GM18873 (cell line): ENCODE data around the gene SPON1.
"Not testable (repeated sequence)": the region's sequence is repeated elsewhere in the genome, so short reads cannot be mapped to it uniquely, and the experiment has no call there.

Experiments
- ATAC-seq: cut with Tn5 transposase; IDR thresholded peaks from one replicate; pipeline ENCODE4 v1.9.1; 2021; ENCODE audit warnings: mild to moderate bottlenecking, moderate library complexity, moderate number of reproducible peaks; ENCODE audit not compliant: unreplicated experiment, low FRiP score

SPON1 gene

GRCh38 chr11:13972944-13973343 is 10.4 kb downstream of the SPON1 start:
- no peak for ATAC-seq

GRCh38 chr11:13974631-13975030 is 12.1 kb downstream of the SPON1 start:
- no peak for ATAC-seq

DNA sequence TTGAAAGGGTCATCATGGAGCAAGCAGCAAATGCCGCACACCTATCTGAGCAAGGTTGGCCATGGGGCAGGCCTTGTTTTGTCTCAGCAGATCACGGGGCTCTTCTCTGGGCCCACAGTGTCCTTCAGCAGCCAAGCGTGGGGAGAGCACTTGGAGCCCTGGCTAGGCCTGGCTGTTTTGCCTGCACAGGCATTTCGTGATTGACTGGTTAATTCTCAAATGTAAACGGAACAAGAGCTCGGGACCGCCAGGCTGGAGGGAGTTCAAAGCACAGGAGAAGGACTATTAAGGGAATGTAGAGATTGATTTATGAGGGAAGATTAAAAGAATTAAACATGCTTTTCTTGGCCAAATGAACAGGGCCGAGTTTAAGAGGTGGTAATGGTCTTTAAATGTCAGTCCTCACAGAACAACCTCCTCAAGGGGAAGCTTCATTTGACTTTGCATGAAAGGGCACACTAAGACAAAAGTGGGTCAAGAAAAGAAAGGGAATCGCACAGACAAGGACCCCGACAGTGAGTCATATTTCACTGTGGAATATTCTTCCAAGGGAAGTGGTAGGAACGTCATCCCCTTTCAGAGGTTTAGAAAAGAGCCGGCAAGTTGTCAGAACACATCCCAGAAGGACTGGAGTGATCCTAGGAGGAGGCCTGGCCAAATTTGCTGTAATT is 20.7 kb downstream of the SPON1 start:
- no peak for ATAC-seq

DNA sequence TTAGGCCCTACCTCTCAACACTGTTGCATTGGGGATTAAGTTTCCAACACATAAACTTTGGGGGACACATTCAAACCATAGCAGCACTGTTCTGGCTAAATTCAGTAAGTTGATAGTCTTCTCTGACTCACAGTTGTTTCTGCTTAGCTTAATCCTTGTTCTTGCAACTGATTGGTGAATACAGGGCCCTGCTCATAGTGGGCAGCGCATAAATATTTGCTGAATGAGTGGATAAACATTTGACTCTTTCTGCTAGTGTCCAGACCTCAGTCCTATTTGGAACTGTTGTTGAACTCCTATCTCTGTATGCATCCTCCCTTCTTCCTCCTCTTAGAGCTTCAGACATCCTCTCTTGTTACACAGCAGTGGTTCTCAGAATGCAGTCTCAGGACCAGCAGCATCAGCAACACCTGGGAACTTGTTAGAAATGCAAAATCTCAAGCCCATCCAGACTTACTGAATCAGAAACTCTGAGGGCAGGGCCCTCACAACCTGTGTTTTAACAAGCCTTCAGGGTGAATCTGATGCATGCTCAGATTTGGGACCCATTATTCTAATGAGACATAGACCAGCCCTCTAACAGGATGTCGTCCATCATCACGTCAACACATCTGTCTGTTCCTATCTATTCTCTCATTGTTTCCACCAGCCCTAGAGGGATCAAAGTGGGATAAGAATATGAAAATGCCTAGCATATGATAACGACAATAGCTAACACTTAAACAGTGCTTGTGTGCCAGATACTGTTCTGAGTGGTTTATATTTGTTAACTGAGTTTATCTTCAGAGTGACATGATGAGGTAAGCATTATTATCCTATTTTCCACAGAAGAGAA is 22.3 kb downstream of the SPON1 start:
- ATAC-seq = no peak

DNA sequence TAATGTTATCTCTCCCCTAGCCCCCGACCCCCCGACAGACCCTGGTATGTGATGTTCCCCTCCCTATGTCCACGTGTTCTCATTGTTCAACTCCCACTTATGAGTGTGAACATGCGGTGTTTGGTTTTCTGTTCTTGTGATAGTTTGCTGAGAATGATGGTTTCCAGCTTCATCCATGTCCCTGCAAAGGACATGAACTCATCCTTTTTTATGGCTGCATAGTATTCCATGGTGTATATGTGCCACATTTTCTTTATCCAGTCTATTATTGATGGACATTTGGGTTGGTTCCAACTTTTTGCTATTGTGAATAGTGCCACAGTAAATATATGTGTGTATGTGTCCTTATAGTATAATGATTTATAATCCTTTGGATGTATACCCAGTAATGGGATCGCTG is 24.2 kb downstream of the SPON1 start:
- not testable (repeated sequence) for ATAC-seq

GRCh38 chr11:13992158-13992856 is 29.8 kb downstream of the SPON1 start:
- not testable (repeated sequence) for ATAC-seq

DNA sequence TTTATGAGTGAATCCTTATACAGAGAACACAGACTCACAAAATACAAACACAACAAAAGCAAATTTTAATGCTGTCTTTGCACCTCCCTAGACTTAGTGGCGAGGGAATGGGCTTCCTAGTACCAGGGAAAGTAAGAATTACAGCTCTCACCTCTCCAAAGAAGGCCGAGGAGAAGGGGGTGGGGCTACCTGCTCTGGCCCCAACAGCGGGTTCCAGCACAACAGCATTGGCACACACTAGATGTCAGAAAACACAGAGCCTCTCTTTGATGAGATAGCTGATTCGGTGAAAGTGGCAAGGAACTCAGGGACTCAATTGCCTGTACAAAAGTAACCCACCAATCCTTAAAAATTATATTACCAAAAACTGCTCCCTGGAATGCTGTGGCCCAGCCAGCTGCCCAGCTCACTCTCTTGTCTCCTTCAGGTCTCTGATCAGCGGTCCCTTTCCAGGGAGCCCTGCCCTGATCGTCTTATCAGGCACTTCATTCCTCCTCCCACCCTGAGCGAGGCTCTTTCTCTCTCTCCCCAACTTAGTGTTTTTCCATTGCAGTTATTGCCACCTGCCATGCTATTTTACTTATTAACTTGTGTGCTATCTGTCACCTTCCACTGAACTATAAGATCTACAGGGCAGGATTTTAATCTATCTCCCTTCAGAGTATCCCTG is 30.7 kb downstream of the SPON1 start:
- no peak for ATAC-seq

DNA sequence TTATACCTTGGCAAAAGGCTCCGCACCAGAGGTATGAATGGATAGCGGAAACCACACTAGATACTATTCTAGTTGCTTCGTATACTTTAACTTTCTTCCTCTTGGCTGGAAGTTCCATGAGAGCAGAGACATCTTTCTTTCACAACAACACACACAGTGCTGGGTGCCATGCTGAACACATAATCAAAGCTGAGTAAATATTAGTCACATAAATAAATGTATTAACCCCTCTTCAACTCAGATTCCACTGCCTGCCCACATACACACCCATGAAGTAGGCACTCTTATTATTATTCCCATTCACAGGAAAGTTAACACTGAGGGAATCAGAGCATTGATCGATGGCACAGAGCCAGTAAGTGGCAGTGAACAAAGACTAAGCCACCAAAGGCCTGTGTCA is 35.4 kb downstream of the SPON1 start:
- no peak for ATAC-seq

DNA sequence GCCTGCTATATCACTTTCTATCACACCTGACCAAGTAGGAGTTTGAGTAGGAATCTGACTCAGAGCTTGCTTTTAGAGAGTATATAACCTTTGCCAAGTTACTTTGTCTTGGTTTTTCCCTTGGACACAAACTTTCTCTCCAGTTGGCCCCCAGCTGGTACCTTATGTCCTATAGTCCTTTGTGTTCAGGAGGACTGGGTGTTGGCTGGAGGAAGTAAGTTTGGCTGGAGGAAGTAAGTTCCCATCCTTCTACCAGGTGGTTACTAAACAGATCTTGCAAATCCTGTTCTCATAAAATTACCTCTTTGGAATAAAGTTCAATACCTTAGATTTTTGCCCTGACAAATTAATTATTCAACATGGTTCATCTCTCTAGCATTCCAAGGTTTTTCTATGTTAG is 37.2 kb downstream of the SPON1 start:
- ATAC-seq = no peak

DNA sequence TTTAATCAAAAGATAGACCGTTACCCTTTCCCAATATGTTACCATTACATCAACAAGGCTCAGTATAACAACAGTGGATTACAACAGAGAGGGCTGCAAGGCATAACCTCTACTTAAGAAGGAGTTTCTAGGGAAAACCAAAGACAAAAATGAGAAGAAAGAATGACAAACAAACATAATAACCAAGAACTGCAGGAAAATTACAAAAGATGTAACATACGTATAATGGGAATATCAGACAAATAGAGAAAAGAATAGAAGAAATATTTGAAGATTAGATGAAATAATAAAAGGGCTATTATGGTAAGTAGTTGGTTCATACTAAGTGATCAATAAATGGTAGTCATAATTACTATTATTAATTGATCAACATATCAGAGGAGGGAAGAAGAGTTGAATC is 39.1 kb downstream of the SPON1 start:
- no peak for ATAC-seq

- no peak for ATAC-seq
Observed at GRCh38 chr11:14007566-14007965, 45.0 kb downstream of the SPON1 start.

DNA sequence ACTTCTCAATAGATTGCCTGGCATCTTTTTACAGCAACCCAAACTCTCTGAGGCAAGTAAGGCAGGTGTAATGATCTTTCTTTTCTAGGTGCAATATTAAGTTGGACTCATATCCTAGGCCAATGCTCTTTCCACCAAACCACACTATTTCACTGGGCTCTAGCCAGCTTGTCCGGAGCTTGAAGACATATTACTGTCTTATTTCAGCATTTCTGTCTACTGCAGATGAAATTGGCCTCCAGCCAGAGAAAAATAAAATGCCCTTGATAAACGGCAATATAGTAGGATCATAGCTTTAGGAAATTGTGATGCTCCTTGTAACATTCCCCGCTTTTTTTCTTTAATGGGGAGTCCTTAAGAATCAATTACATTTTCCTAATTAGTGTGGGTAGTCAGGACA is 48.1 kb downstream of the SPON1 start:
- ATAC-seq = no peak

DNA sequence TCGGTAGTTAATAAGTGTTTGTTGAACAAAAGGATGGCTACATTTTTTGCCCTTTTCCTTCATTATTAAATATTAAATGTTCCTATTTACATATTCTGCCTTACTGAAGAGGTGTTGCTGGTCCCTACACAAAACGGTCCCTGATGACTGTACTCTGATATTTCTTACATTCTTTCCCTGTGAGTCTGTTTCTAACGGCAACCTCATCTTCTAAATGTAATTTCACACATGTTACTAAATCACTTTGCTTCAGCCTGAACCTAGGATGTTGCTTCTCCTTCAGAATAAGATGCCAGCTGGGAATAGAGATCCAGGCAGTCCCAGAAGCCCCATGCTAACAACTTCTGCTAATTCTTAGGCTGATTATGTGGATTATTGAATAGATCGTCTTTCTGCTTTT is 50.3 kb downstream of the SPON1 start:
- no peak for ATAC-seq

DNA sequence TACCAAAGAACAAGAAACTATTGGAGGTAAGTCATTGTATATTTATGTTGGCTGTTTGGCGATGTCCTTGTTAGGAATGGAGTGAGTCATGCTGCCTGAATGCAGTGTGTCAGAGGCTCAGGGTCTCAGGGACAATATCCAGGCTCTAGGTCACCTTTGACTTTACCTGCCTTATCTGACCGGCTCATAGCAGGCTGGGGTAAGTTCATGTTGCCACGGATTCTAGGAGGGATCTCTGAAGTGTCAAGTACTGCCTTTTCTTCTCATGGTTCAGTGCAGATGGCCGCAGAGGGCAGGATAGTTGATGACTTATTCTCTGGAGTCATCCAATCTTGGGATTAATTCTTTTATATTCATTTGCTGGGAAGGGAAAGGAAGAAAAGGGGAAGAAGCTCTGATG is 53.2 kb downstream of the SPON1 start:
- ATAC-seq = no peak

GRCh38 chr11:14018441-14018840 is 55.9 kb downstream of the SPON1 start:
- no peak for ATAC-seq

GRCh38 chr11:14021738-14022137 is 59.2 kb downstream of the SPON1 start:
- no peak for ATAC-seq

DNA sequence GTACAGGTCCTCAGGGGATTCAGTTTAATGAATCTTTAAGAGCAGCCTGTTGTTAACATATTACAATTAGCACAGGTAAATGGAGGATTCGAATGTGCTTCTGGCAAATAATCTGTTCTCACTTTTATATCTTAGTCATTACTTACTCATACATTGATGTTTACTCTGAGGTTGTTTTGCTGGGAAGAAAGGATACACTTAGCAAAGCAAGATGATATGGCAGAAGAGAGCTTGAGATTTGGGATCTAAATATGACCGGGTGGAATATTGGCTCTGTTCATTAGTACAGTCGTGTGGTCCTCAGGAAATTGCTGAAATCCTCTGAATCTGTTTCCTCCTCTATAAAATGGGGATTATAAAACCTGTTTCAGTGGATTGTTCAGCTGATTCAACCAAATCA is 59.7 kb downstream of the SPON1 start:
- no peak for ATAC-seq

- ATAC-seq = no peak
Observed at GRCh38 chr11:14022821-14023220, 60.3 kb downstream of the SPON1 start.

DNA sequence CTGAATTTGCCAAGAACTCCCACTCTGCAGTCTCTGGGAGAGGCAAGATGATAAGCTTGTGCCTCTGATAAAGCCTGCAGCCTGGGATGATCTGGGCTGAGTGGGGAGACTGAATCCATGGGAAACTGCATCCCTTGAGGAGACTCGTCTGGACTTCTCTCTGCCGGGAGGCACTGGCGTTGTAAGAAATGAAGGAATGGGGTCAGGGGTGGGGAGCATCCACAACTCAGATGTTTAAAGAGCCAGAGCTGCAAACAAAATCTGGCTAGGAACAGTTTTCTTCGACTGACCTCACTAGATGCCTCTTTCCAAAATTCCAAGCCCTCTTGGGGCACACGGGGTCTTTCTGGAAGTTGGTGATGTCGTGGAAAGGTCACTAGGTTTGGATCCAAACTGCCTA is 64.4 kb downstream of the SPON1 start:
- ATAC-seq = no peak

DNA sequence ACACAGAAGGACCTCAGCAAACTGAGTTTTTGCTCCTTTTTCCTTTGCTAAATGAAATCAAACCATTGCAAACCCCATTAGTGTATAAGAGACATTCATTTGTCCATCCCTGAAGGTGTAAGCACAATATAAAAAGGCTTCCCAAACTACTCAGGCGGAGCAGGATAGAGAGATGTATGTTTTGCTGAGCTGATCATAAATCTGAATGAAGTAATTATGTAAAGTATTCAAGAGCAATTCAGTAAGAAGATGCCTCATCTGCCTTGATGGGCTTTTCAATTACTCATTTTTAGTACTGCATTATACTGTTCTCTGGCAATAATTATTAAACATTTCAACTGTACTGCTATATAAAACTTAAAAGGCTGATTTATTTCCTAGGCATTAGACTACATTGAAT is 65.0 kb downstream of the SPON1 start:
- ATAC-seq = no peak

GRCh38 chr11:14029440-14029839 is 66.9 kb downstream of the SPON1 start:
- no peak for ATAC-seq
